ENCODE data around the gene PHLDB1.
"Not testable (repeated sequence)": the region's sequence is repeated elsewhere in the genome, so short reads cannot be mapped to it uniquely, and the experiment has no call there.

PHLDB1 gene

DNA sequence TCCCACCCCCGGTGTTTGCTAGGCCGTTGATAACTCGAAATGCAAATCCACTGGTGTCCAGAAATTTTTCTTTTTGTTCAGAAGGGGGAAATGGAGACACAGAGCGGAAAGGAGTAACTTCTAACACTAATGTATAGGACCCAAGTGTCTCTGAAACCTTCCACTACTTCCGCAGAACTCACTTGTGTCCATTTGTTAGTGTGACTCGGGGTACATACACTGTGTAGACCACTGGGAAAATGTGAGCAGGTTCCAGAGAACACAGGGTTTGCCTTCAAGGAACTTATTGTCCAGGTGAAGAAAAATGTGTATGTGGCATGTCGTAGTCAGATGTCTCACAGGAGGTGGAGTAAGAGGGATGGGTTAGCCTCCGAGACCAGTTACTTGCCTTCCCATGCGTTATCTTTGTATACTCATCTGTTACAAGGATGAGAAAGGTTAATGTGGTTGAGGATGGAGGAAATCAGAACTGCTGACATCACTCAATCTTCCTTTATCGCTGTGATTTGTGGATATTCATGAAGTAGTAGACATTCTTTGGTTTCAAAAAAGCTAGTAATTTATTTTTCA is 34.3 kb upstream of the PHLDB1 start:
- TF ChIP-seq CTCF (IDR thresholded peaks at IDR 0.05; ENCODE audit: insufficient read depth, missing control alignments), result no peak
- no peak for FAIRE-seq
- no peak for DNase-seq (ENCODE audit: insufficient read length, low spot score)

DNA sequence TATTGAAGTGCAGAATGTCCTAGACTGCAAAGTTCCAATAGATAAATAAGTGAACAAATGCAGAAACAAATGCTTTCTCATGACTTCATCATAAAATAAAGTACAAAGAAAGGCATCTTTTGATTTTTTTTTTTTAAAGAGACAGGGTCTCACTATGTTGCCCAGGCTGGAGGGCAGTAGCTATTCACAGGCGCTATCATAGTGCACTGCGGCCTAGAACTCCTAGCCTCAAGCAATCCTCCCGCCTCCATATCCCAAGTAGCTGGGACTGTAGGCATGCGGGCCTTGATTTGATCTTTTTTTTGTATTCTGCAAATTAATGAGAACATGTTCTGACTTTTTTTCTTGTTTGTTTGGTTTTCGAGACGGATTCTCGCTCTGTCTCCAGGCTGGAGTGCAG is 32.8 kb upstream of the PHLDB1 start:
- TF ChIP-seq CTCF (IDR thresholded peaks at IDR 0.05; ENCODE audit: insufficient read depth, missing control alignments), result no peak
- FAIRE-seq, result no peak

GRCh38 chr11:118577995-118578394 is 29.4 kb upstream of the PHLDB1 start:
- not testable (repeated sequence) for FAIRE-seq; DNase-seq (ENCODE audit: insufficient read length, low spot score)

More for the DNA sequence above, 32.8 kb upstream of the PHLDB1 start:
- DNase-seq (ENCODE audit: insufficient read length, low spot score), result no peak

GRCh38 chr11:118581057-118581456 is 26.4 kb upstream of the PHLDB1 start:
- no peak for FAIRE-seq
- no peak for DNase-seq (ENCODE audit: insufficient read length, low spot score)
- no peak for TF ChIP-seq CTCF (IDR thresholded peaks at IDR 0.05; ENCODE audit: insufficient read depth, missing control alignments)

DNA sequence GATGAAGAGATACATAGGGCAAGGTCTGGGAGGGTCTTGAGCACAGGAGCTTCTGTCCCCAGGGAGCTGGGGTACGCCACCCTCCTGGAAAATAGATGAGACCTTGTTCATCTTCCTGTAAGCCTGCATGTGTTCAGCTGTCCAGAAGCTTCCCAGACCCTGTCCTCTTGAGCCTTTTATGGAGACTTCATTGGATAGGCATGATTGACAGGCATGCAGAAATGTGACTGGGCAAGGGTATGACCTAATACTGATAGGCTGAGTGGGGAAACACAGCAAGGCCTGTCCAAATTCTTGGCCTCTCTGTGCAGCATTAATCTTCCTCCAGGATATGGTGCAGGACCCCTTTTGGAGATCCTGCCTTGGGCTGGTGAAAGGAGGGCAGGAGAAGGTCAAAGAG is 19.5 kb upstream of the PHLDB1 start:
- FAIRE-seq, result no peak
- no peak for DNase-seq (ENCODE audit: insufficient read length, low spot score)
- TF ChIP-seq CTCF (IDR thresholded peaks at IDR 0.05; ENCODE audit: insufficient read depth, missing control alignments), result no peak

DNA sequence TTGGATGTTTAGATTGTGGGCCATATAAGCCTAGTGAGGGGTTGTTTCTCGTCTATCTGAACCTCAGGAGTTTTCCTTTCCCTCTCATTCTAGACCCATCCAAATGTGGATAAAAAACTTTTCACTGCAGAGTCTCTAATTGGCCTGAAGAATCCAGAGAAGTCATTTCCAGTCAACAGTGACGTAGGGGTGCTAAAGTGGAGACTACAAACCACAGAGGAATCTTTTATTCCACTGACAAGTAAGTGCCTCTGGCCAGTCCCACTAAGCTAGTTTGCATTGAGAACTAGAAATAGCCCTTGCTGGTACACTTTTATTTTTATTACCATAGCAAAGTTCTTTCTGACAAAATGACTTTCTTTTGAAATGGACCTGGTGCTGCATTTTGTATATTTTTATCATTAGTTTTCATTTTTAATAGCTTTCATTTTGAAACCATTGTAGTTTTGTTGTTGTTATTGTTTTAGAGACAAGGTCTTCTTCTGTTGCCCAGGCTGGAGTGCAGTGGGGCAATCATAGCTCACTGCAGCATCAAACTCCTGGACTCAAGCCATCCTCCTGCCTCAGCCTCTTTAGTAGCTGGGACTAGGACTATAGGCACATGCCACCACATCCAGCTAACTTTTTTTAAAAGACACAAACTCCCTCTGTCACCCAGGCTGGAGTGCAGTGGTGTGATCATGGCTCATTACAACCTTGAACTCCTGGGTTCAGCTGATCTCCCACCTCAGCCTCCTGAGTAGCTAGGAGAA is 14.6 kb upstream of the PHLDB1 start:
- no peak for TF ChIP-seq CTCF (IDR thresholded peaks at IDR 0.05; ENCODE audit: insufficient read depth, missing control alignments)
- FAIRE-seq, result no peak
- DNase-seq (ENCODE audit: insufficient read length, low spot score), result no peak

GRCh38 chr11:118594984-118595383 is 12.4 kb upstream of the PHLDB1 start:
- not testable (repeated sequence) for DNase-seq (ENCODE audit: insufficient read length, low spot score); FAIRE-seq
- TF ChIP-seq CTCF (IDR thresholded peaks at IDR 0.05; ENCODE audit: insufficient read depth, missing control alignments), result peak; percentile 15
